GM12878 (cell line): ENCODE measurements around the gene B4GALT5. TPM values are rescaled to one million over a fixed set of nuclear protein-coding genes. Genes with fewer than 3 reads are reported as not detected.

Source experiments
- ATAC-seq: fragments of 200-7000 bp; cut with Tn5 transposase; 3 replicates; pipeline ENCODE4 v1.9.1; 2020; ENCODE audit warnings: mild to moderate bottlenecking, moderate library complexity
- BruUV-seq: library from RNA; stranded (reverse); fragments of 400-500 nt; replicated peaks from 2 replicates; lab custom pipeline; 2021; lab: Mats Ljungman, UMichigan
- CTCF ChIA-PET: fragments of 300-600 bp; sonication (Branson Sonifier 250); formaldehyde crosslinking; extraction: SDS; loops from one replicate; lab custom pipeline; 2021; ENCODE audit warnings: inconsistent platforms; lab: Yijun Ruan, JAX
- POLR2A ChIA-PET: fragments of 350-600 bp; formaldehyde crosslinking; extraction: SDS; loops from one replicate; lab custom pipeline; 2021; ENCODE audit warnings: inconsistent platforms; lab: Charles Lee
- RAD21 ChIA-PET: fragments of 300-600 bp; sonication (Branson Sonifier 250); formaldehyde crosslinking; loops from one replicate; lab custom pipeline; 2023; ENCODE audit warnings: antibody characterized with exemption; ENCODE audit not compliant: unreplicated experiment; lab: Charles Lee
- SMC1A ChIA-PET: fragments of 300-600 bp; sonication (Branson Sonifier 250); formaldehyde crosslinking; loops from one replicate; lab custom pipeline; 2023; ENCODE audit not compliant: unreplicated experiment, uncharacterized antibody; lab: Charles Lee
- DNase-seq: peaks from one replicate; pipeline ENCODE4 v3.0.0-alpha.2; 2011; ENCODE audit warnings: low read depth, low spot score
- FAIRE-seq: peaks from 3 replicates; lab custom pipeline; 2011; peaks lifted over from hg19 to GRCh38; lab: Jason Lieb, UNC
- H2AFZ ChIP-seq: 2 replicates; pipeline ENCODE4 v1.6.0; 2011; ENCODE audit warnings: low read depth, low read length, control low read depth; ENCODE audit not compliant: control insufficient read depth
- H3K27ac ChIP-seq: 2 replicates; pipeline ENCODE4 v1.5.1; 2011; ENCODE audit warnings: control low read depth; ENCODE audit not compliant: control insufficient read depth, insufficient read depth
- H3K27me3 ChIP-seq, 2 experiments: replicated peaks in 1 of 2; 2 replicates each; pipeline versions ENCODE4 v1.6.0 to v1.6.1; 2011; ENCODE audit warnings: low read length in 1 of 2; ENCODE audit not compliant: control insufficient read depth in 2 of 2, insufficient read depth in 2 of 2
- H3K36me3 ChIP-seq, 2 experiments: 2 replicates each; pipeline ENCODE4 v1.5.1; 2011; ENCODE audit warnings: low read length in 1 of 2; ENCODE audit not compliant: control insufficient read depth in 2 of 2, insufficient read depth in 2 of 2
- H3K4me1 ChIP-seq: 2 replicates; pipeline ENCODE4 v1.6.1; 2011; ENCODE audit warnings: mild to moderate bottlenecking, low read length, moderate library complexity, mixed read lengths; ENCODE audit not compliant: control insufficient read depth, insufficient read depth
- H3K4me2 ChIP-seq: 2 replicates; pipeline ENCODE4 v1.6.0; 2011; ENCODE audit warnings: control low read depth; ENCODE audit not compliant: control insufficient read depth, insufficient read depth
- H3K4me3 ChIP-seq: fragments of 200-600 bp; sonication (generic); 2 replicates; pipeline ENCODE4 v1.5.1; 2016
- H3K79me2 ChIP-seq: 2 replicates; pipeline ENCODE4 v1.6.0; 2011; ENCODE audit warnings: low read length; ENCODE audit not compliant: control insufficient read depth, insufficient read depth
- H3K9ac ChIP-seq: 2 replicates; pipeline ENCODE4 v1.8.0; 2011; ENCODE audit warnings: low read length, control low read depth, mixed read lengths; ENCODE audit not compliant: control insufficient read depth, insufficient read depth
- H3K9me3 ChIP-seq: replicated peaks from 3 replicates; pipeline ENCODE4 v1.5.1; 2011; ENCODE audit warnings: mild to moderate bottlenecking, low read length; ENCODE audit not compliant: control insufficient read depth, insufficient read depth
- H4K20me1 ChIP-seq: 2 replicates; pipeline ENCODE4 v1.6.0; 2011; ENCODE audit not compliant: control insufficient read depth, insufficient read depth
- CEBPB ChIP-seq, 2 experiments: fragments of 150-350 bp in 1 of 2; IDR thresholded peaks; 2 replicates each; pipeline ENCODE4 v1.6.1; 2012 to 2014; ENCODE audit warnings: low read depth in 2 of 2, low read length in 2 of 2, borderline replicate concordance in 1 of 2, inconsistent platforms in 1 of 2
- CHD4 ChIP-seq: fragments of 200-600 bp; sonication (generic); IDR thresholded peaks from 2 replicates; pipeline ENCODE4 v1.6.1; 2016; ENCODE audit warnings: mild to moderate bottlenecking
- KAT2A ChIP-seq: conservative IDR thresholded peaks from 2 replicates; pipeline ENCODE4 v1.6.1; 2011; ENCODE audit warnings: low read depth, low read length; ENCODE audit not compliant: control insufficient read depth
- ZNF207 ChIP-seq: fragments of 450-650 bp; IDR thresholded peaks from 2 replicates; pipeline ENCODE4 v1.6.1; 2014; ENCODE audit warnings: antibody characterized with exemption, mild to moderate bottlenecking, borderline replicate concordance
- WGBS: methylation state at CpG from one replicate; pipeline ENCODE4 v1.1.6; 2016; ENCODE audit warnings: low lambda C conversion rate; ENCODE audit not compliant: insufficient replicate concordance, insufficient coverage; ENCODE audit errors: missing lambda C conversion rate; 5-methylcytosine and 5-hydroxymethylcytosine counted together
- in situ Hi-C: fragments of 300-500 bp; cut with MboI; formaldehyde crosslinking; loops from 9 replicates; pipeline ENCODE4 v1.14.3; 2018; ENCODE audit warnings: mixed read lengths
- intact Hi-C: fragments of 100-400 bp; cut with micrococcal nuclease; formaldehyde crosslinking; loops from one replicate; pipeline ENCODE4 v1.14.2; 2022; ENCODE audit not compliant: unreplicated experiment
- polyA plus RNA-seq, 11 experiments: library from polyadenylated mRNA; depleted of rRNA in 4 of 11; unstranded in 6 of 11; stranded (reverse) in 5 of 11; fragments of >200 nt; fragmentation: Nextera tagmentation in 4 of 11; fragmentation: Illumina TruSeq in 1 of 11; extraction: Ambion mirVana in 4 of 11; extraction: Trizol in 1 of 11; gene quantifications; 1 replicate in 1 of 11; 2 replicates in 10 of 11; pipeline versions ENCODE4 v1.2.1 to v1.2.3, GENCODE V29; 2011 to 2016; ENCODE audit warnings: inconsistent platforms in 2 of 11, missing spikeins in 2 of 11, low read depth in 1 of 11
- total RNA-seq, 4 experiments: library from RNA; depleted of rRNA in 3 of 4; stranded (reverse); fragments of >200 nt in 3 of 4; fragmentation: Illumina TruSeq in 1 of 4; extraction: Trizol in 1 of 4; gene quantifications; 2 replicates each; pipeline versions ENCODE4 v1.2.1 to v1.2.3, GENCODE V29; 2013 to 2021

The B4GALT5 gene
- total and polyA plus RNA-seq, 10 of the 15 experiments (the other 5 are each of a cell fraction or from before 2014, with no cell fraction given): 2.0 to 55.5 (median 20.2) TPM

- TF ChIP-seq CEBPB (IDR thresholded peaks at IDR 0.05; ENCODE audit: borderline replicate concordance in 1 of 2, low read depth in 2 of 2, low read length in 2 of 2): no peak
- TF ChIP-seq CHD4: no peak
Measured at GRCh38 chr20:49697071-49697470, 16.6 kb downstream of the B4GALT5 start (continued).

GRCh38 chr20:49696594-49696993 is 17.1 kb downstream of the B4GALT5 start:
- no peak for FAIRE-seq

More at GRCh38 chr20:49696594-49696993, 17.1 kb downstream of the B4GALT5 start:
- ChIA-PET SMC1A (interaction anchor here (0.7 to 7.3 kb wide), 14 partner anchors 9 to 149 kb away, joined by 3 to 40 read pairs (median 4); no protein-coding TSS in a partner anchor), CTCF (interaction anchor here (1.0 to 3.6 kb wide), 6 partner anchors 15 to 150 kb away, joined by 3 to 16 read pairs (median 4); no protein-coding TSS in a partner anchor), POLR2A (interaction anchor here (0.5 to 5.6 kb wide), 9 partner anchors 10 to 105 kb away, joined by 3 to 34 read pairs (median 5); no protein-coding TSS in a partner anchor), RAD21 (interaction anchor here (1.1 to 6.9 kb wide), 8 partner anchors 8 to 128 kb away, joined by 3 to 49 read pairs (median 4); no protein-coding TSS in a partner anchor)
- H3K4me2 ChIP-seq: no peak overlapping the region
- H3K36me3 ChIP-seq: peaks cover 0 to 7% of the 10 kb centered on the region in 2 experiments; a peak in 2 of 4 replicates
- TF ChIP-seq ZNF207: no peak
- TF ChIP-seq KAT2A: no peak
- H3K9ac ChIP-seq: no peak overlapping the region
- no peak for ATAC-seq
- no peaks in the 10 kb centered on the region; the same call in 2 of the 3 replicates for H3K9me3 ChIP-seq
- no TSS peak for BruUV-seq
- no peak overlapping the region for H3K27ac ChIP-seq
- no peaks in the 10 kb centered on the region for H3K27me3 ChIP-seq
- H3K4me1 ChIP-seq: peaks cover 60% of the 10 kb centered on the region
- in situ Hi-C loops: loop anchor here (25.0 kb wide), 1 partner anchor 816 kb away; the partner anchor contains the start of gene PTPN1
- 79% methylated on average over 2 of the region's 2 CpGs for WGBS
- peaks cover 97% of the 10 kb centered on the region for H3K79me2 ChIP-seq
- intact Hi-C loops: no loop called here
- DNase-seq: no peak
- no peak overlapping the region for H3K4me3 ChIP-seq
- H2AFZ ChIP-seq: no peak overlapping the region
- peaks cover 3% of the 10 kb centered on the region; the same call in 1 of the 2 replicates for H4K20me1 ChIP-seq
